OCI-LY3 (cell line): ENCODE results near the gene MAGI1.

ENCODE experiments used
- H2AFZ ChIP-seq: fragments of 200-600, 300-600 bp; shearing (Covaris generic); 2 replicates; pipeline ENCODE4 v1.6.0; 2014; ENCODE audit warnings: antibody characterized with exemption, low read depth, low read length
- H3K27ac ChIP-seq: fragments of 200-600, 300-600 bp; sonication (generic); 2 replicates; pipeline ENCODE4 v1.5.1; 2014; ENCODE audit warnings: mild to moderate bottlenecking, low read length, moderate library complexity, mixed read lengths
- H3K27me3 ChIP-seq: fragments of 200-600, 300-600 bp; sonication (generic); 2 replicates; pipeline ENCODE4 v1.6.1; 2014; ENCODE audit warnings: low read depth, low read length, mixed read lengths
- H3K36me3 ChIP-seq: fragments of 200-600, 300-600 bp; sonication (generic); replicated peaks from 2 replicates; pipeline ENCODE3; 2014; ENCODE audit warnings: low read depth, low read length, mixed read lengths
- H3K4me1 ChIP-seq: fragments of 300-600, 200-600 bp; sonication (generic); 2 replicates; pipeline ENCODE4 v1.6.1; 2014; ENCODE audit warnings: low read length, mixed read lengths
- H3K4me2 ChIP-seq: fragments of 200-600, 300-600 bp; sonication (generic); 2 replicates; pipeline ENCODE4 v1.6.1; 2014; ENCODE audit warnings: low read length, mixed read lengths
- H3K4me3 ChIP-seq: fragments of 300-600, 200-600 bp; sonication (generic); 2 replicates; pipeline ENCODE4 v1.5.1; 2014; ENCODE audit warnings: antibody characterized with exemption, mild to moderate bottlenecking, low read length, moderate library complexity
- H3K79me2 ChIP-seq: fragments of 300-600, 200-600 bp; shearing (Covaris generic); 2 replicates; pipeline ENCODE4 v1.6.1; 2014; ENCODE audit warnings: mild to moderate bottlenecking, low read length, mixed read lengths
- H3K9ac ChIP-seq: fragments of 300-600, 200-600 bp; shearing (Covaris generic); 2 replicates; pipeline ENCODE4 v1.6.0; 2014; ENCODE audit warnings: mild to moderate bottlenecking, low read length, moderate library complexity
- H3K9me3 ChIP-seq: fragments of 200-600, 300-600 bp; shearing (Covaris generic); 2 replicates; pipeline ENCODE4 v1.6.1; 2014; ENCODE audit warnings: low read length, mixed read lengths; ENCODE audit not compliant: insufficient read depth
- H4K20me1 ChIP-seq: fragments of 200-600, 300-600 bp; sonication (generic); 2 replicates; pipeline ENCODE4 v1.6.1; 2016; ENCODE audit warnings: low read length, mixed read lengths; ENCODE audit not compliant: insufficient read depth
- CTCF ChIP-seq: fragments of 200-600, 300-600 bp; sonication (generic); IDR thresholded peaks from 2 replicates; pipeline ENCODE4 v1.5.1; 2014; ENCODE audit warnings: antibody characterized with exemption, low read length, low read depth
- EZH2phosphoT487 ChIP-seq: fragments of 200-600 bp; shearing (Covaris generic); IDR thresholded peaks from 2 replicates; pipeline ENCODE4 v1.6.1; 2018; ENCODE audit warnings: antibody characterized with exemption, mixed run types, low read depth

Gene MAGI1

DNA sequence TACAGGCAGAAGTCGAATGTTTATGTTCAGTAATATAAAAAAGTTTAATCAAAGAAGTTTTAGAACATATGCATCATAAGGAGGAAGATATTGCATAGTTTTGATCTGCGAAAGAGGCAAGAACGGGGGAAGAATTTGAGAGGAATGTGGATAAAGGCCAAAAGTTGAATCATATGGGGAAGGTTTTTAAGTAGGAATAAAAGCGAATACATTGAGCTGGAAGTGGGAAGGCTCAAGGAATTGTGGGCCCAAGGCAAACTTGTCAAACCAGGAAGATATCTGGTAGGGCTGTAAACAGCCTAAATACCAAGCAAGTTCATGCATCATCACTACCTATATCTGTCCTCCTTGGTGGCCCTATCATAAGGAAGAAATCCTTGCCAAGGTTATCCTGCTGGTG is 186.9 kb downstream of the MAGI1 start:
- H3K4me1 ChIP-seq: peaks cover 7% of the 10 kb centered on the region; the same call in 1 of the 2 replicates
- TF ChIP-seq EZH2phosphoT487: no peak
- no peak for TF ChIP-seq CTCF
- H3K79me2 ChIP-seq: no peaks in the 10 kb centered on the region
- H3K9ac ChIP-seq: no peak overlapping the region
- no peaks in the 10 kb centered on the region for H4K20me1 ChIP-seq
- no peaks in the 10 kb centered on the region for H3K9me3 ChIP-seq
- H3K27ac ChIP-seq: no peak overlapping the region
- H3K4me2 ChIP-seq: no peak overlapping the region
- no peaks in the 10 kb centered on the region for H3K36me3 ChIP-seq
- peaks cover 14% of the 10 kb centered on the region; the same call in 1 of the 2 replicates for H3K27me3 ChIP-seq
- no peak overlapping the region for H2AFZ ChIP-seq
- H3K4me3 ChIP-seq: no peak overlapping the region

GRCh38 chr3:65850261-65850660 is 188.5 kb downstream of the MAGI1 start:
- no peaks in the 10 kb centered on the region for H3K9me3 ChIP-seq
- H3K4me1 ChIP-seq: peaks cover 7% of the 10 kb centered on the region; the same call in 1 of the 2 replicates
- no peaks in the 10 kb centered on the region for H3K36me3 ChIP-seq
- H3K4me2 ChIP-seq: no peak overlapping the region
- peaks cover 10% of the 10 kb centered on the region; the same call in 1 of the 2 replicates for H3K27me3 ChIP-seq
- no peak for TF ChIP-seq CTCF
- no peak for TF ChIP-seq EZH2phosphoT487
- no peaks in the 10 kb centered on the region for H3K79me2 ChIP-seq
- no peak overlapping the region for H3K27ac ChIP-seq
- no peak overlapping the region for H3K9ac ChIP-seq
- H4K20me1 ChIP-seq: no peaks in the 10 kb centered on the region
- H2AFZ ChIP-seq: no peak overlapping the region
- no peak overlapping the region for H3K4me3 ChIP-seq

- no peaks in the 10 kb centered on the region for H3K9me3 ChIP-seq
Measured at GRCh38 chr3:65848024-65848423, 190.7 kb downstream of the MAGI1 start.

GRCh38 chr3:65846936-65847335 is 191.8 kb downstream of the MAGI1 start:
- Histone ChIP-seq H3K9me3 (no peaks in the 10 kb centered on the region), H2AFZ (no peak overlapping the region), H3K9ac (no peak overlapping the region), H4K20me1 (no peaks in the 10 kb centered on the region), H3K36me3 (no peaks in the 10 kb centered on the region), H3K79me2 (no peaks in the 10 kb centered on the region), H3K27ac (no peak overlapping the region), H3K4me1 (no peaks in the 10 kb centered on the region), H3K4me3 (no peak overlapping the region), H3K27me3 (peaks cover 4% of the 10 kb centered on the region; the same call in 1 of the 2 replicates), H3K4me2 (no peak overlapping the region)
- TF ChIP-seq CTCF (no peak), EZH2phosphoT487 (no peak)

More at GRCh38 chr3:65848024-65848423, 190.7 kb downstream of the MAGI1 start:
- no peaks in the 10 kb centered on the region for H3K36me3 ChIP-seq
- no peak overlapping the region for H3K9ac ChIP-seq
- H2AFZ ChIP-seq: no peak overlapping the region
- no peaks in the 10 kb centered on the region for H3K79me2 ChIP-seq
- H3K27ac ChIP-seq: no peak overlapping the region
- no peaks in the 10 kb centered on the region for H4K20me1 ChIP-seq
- no peak overlapping the region for H3K4me3 ChIP-seq
- TF ChIP-seq CTCF (no peak), EZH2phosphoT487 (no peak)
- peaks cover 4% of the 10 kb centered on the region; the same call in 1 of the 2 replicates for H3K27me3 ChIP-seq
- no peaks in the 10 kb centered on the region for H3K4me1 ChIP-seq
- H3K4me2 ChIP-seq: no peak overlapping the region
